Measurements from ENCODE around the gene PTN.
A peak's percentile ranks its signal among the peaks of the same experiment; 100 is the strongest.

PTN gene

DNA sequence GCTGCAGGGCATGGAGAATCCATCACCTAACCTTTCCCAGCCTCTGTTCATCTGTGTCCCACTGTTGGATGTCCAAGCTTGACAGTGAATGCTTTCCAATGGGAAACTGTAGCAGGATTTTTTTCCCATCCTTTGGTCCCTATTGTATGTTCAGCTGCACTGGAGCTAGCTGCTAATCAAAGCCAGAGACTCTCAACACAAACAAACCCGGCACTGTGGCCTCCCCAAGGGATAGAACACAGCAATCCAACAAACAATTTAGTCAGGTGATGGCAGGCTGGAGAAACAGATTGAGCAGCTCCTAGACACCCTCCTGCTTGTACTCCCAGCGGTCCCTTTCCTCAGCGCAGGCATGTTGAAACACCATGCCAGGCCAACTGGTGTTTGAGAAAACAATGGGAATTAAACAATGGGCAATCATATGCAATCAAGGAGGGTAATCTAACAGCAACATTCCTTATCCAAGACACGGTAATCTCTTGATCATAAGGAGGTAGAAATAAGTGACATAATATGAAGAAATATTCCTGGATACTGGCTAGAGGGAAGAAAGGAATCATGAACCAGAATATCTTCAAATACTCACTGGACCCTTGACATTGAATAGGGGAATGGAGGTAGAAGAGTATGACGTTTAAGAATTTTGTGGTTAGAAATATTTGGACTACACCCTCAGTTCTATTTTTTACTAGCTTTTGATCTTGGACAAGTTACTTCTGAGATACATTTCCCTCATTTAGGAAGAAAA lies 15.0 kb downstream of the PTN start:
- peak in 1 of 2 donors; percentile 15 for DNase-seq (ENCODE audit: low read depth in 2 of 2)
- TF ChIP-seq, protein P1, sequence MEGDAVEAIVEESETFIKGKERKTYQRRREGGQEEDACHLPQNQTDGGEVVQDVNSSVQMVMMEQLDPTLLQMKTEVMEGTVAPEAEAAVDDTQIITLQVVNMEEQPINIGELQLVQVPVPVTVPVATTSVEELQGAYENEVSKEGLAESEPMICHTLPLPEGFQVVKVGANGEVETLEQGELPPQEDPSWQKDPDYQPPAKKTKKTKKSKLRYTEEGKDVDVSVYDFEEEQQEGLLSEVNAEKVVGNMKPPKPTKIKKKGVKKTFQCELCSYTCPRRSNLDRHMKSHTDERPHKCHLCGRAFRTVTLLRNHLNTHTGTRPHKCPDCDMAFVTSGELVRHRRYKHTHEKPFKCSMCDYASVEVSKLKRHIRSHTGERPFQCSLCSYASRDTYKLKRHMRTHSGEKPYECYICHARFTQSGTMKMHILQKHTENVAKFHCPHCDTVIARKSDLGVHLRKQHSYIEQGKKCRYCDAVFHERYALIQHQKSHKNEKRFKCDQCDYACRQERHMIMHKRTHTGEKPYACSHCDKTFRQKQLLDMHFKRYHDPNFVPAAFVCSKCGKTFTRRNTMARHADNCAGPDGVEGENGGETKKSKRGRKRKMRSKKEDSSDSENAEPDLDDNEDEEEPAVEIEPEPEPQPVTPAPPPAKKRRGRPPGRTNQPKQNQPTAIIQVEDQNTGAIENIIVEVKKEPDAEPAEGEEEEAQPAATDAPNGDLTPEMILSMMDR (IDR thresholded peaks at IDR 0.05; ENCODE audit: low read depth, low read length): no peak
- H3K4me3 ChIP-seq (replicated peaks in 1 of 2; ENCODE audit: low read depth in 2 of 2, low read length in 2 of 2): no peak overlapping the region

DNA sequence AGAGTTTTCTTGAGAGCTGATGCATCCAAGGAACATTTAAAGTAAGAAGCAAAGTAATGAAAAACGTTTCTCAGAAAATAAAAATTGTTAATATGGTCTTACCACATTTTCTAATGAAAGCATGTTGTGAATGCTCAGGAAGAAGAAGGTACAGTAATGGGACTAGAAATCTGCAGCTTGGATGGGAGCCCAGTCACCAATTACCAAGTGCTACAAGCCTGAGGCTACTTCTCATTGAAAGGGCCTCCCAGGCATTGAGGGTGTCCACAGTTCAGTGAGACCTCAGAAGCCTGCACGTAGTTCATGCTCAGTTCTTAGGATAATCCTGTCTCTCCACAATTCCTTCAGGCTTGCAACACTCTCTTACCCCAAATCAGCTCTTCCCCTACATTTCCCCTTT lies 17.6 kb downstream of the PTN start:
- H3K4me3 ChIP-seq (replicated peaks in 1 of 2; ENCODE audit: low read depth in 2 of 2, low read length in 2 of 2): no peak overlapping the region
- TF ChIP-seq, protein P1 (IDR thresholded peaks at IDR 0.05; ENCODE audit: low read depth, low read length): no peak
- no peak for DNase-seq (ENCODE audit: low read depth in 2 of 2)

DNA sequence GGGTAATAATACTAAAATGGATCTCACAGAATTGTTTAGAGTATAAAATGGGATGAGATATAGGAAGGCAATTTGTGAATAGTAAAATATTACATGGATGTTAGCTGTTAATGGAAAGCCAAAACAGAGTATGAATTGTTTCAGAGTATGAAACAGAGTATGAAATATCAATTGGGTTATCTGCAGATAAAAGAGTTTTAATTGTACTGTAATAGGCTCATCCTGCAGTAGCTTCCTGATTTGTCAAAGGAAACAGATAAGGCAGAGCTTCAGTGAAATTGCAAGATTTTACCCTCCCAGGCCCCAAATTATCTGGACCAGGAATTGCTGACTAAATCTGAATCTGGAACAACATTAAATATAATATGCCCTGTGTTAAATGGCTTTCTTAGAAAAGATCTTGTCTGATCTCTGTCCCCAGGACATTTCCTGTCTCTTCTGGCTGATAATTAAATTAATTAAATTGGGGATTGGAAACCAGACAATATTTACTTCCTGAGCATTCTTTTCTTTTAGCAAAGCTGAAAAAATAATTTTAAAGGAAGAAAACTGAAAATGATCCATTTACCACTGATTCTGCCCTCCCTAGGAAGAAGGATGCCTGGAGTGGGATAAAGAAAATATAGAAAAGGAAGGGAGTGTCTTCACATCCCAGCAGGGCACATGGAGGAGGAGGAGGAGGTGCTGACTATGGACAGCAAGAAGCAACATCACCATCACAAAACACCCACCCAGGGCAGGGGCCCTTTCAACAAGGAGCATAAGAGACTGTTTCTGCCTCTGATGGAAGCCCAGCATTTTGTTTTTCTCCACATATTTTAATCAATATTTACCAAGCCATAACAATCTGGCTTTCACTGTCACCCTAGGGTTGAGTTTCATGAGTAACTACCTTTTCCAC lies 18.5 kb downstream of the PTN start:
- TF ChIP-seq, protein P1 (IDR thresholded peaks at IDR 0.05; ENCODE audit: low read depth, low read length): no peak
- H3K4me3 ChIP-seq (replicated peaks in 1 of 2; ENCODE audit: low read depth in 2 of 2, low read length in 2 of 2): no peak overlapping the region
- no peak for DNase-seq (ENCODE audit: low read depth in 2 of 2)

DNA sequence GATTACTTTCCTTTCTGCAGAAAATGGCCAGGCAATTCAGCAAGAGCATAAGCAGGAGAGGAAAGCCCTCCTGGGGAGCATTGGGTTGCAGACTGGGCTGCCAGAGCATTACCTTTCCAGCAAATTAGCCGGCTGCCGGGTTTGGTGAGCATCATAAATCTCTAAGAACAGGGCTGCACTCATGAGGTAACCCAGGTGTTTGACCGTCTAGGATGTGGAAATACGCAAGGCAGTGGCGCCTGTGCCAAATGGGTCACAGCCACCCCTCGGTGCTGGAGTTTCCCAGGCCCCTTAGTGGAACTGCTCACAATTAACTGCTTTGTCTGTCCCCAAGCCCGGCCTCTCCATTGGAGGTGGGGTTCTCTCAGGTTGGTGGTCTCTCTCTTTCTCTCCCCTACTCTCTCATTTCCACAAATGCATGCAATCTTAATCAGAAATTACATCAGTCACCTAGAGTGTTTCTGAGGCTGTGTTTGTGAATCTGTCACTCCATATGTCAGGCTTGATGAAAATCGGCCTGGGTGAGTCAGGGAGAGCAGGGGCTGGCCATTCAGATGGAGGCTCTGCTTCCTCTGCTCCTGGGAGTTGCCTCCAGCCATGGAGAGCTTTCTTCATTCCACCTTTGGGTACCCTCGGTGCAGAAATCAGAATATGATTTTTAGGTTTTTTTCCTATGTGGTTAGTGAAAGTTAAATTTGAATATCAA lies 26.7 kb downstream of the PTN start:
- no peak for DNase-seq (ENCODE audit: low read depth in 2 of 2)

GRCh38 chr7:137313201-137313600 lies 30.3 kb downstream of the PTN start:
- DNase-seq (ENCODE audit: low read depth in 2 of 2): peak in 1 of 2 donors; percentile 5
- TF ChIP-seq, protein P1 (IDR thresholded peaks at IDR 0.05; ENCODE audit: low read depth, low read length): no peak
- no peak overlapping the region for H3K4me3 ChIP-seq (replicated peaks in 1 of 2; ENCODE audit: low read depth in 2 of 2, low read length in 2 of 2)

More for the DNA sequence above, 26.7 kb downstream of the PTN start:
- no peak overlapping the region for H3K4me3 ChIP-seq (replicated peaks in 1 of 2; ENCODE audit: low read depth in 2 of 2, low read length in 2 of 2)
- TF ChIP-seq, protein P1 (IDR thresholded peaks at IDR 0.05; ENCODE audit: low read depth, low read length): no peak

GRCh38 chr7:137306748-137307147 lies 36.8 kb downstream of the PTN start:
- TF ChIP-seq, protein P1 (IDR thresholded peaks at IDR 0.05; ENCODE audit: low read depth, low read length): no peak
- no peak overlapping the region for H3K4me3 ChIP-seq (replicated peaks in 1 of 2; ENCODE audit: low read depth in 2 of 2, low read length in 2 of 2)

More at GRCh38 chr7:137306748-137307147, 36.8 kb downstream of the PTN start:
- no peak for DNase-seq (ENCODE audit: low read depth in 2 of 2)
